Pancreas (tissue), 10 donors: ENCODE results near the gene AFF3. TPM values are rescaled to one million over a fixed set of nuclear protein-coding genes. Genes with fewer than 3 reads are reported as not detected.
"Not testable (repeated sequence)": the region's sequence is repeated elsewhere in the genome, so short reads cannot be mapped to it uniquely, and the experiment has no call there.

Experiments
- ATAC-seq, 4 donors: fragments of 200-7000 bp; cut with Tn5 transposase; one replicate each; pipeline versions ENCODE4 v1.8.0 to v1.9.1; 2020; ENCODE audit warnings: mild to moderate bottlenecking in 4 of 4, moderate library complexity in 4 of 4
- DNase-seq, 6 donors: peaks; one replicate each; pipeline ENCODE4 v3.0.0-alpha.2; 2020
- FAIRE-seq: peaks from 2 replicates; lab custom pipeline; 2012; peaks lifted over from hg19 to GRCh38; lab: Jason Lieb, UNC
- H3K27ac ChIP-seq, 4 donors: fragments of 200-600 bp; sonication (generic); 1 replicate in 3 of 4; 2 replicates in 1 of 4; pipeline versions ENCODE4 v1.5.0 to v1.8.0; 2020
- H3K27me3 ChIP-seq, 4 donors: fragments of 200-600 bp; one replicate each; pipeline ENCODE4 v1.8.0; 2021
- H3K36me3 ChIP-seq, 3 donors: fragments of 200-600 bp; sonication (generic) in 1 of 3; one replicate each; pipeline versions ENCODE4 v1.5.0 to v1.8.0; 2020 to 2021
- H3K4me1 ChIP-seq, 3 donors: fragments of 200-600 bp; one replicate each; pipeline ENCODE4 v1.8.0; 2021
- H3K4me3 ChIP-seq, 4 donors: fragments of 200-600 bp; sonication (generic) in 2 of 4; one replicate each; pipeline versions ENCODE4 v1.5.0 to v1.8.0; 2020 to 2021
- H3K9me3 ChIP-seq, 4 donors: fragments of 200-600 bp; one replicate each; pipeline ENCODE4 v1.8.0; 2021
- WGBS, 2 donors: extraction: QIAGEN DNeasy Blood & Tissue Kit; methylation state at CpG; one replicate each; pipeline ENCODE4 v1.1.7; 2013; 5-methylcytosine and 5-hydroxymethylcytosine counted together
- intact Hi-C, 3 donors: fragments of 100-400 bp; cut with DNase I; formaldehyde crosslinking; loops; one replicate each; pipeline versions ENCODE4 v1.11.1 to v1.14.2; 2022
- polyA plus RNA-seq, 2 donors: library from polyadenylated mRNA; stranded (reverse); fragments of 200-250 nt; gene quantifications; one replicate each; pipeline ENCODE4 v1.2.3, GENCODE V29; 2013
- total RNA-seq, 6 donors: library from RNA; stranded (reverse); fragmentation: NEBNext Ultra II Directional in 4 of 6; extraction: Animal tissue kit (Norgen Biotek cat#: 25700) in 4 of 6; gene quantifications; one replicate each; pipeline versions ENCODE4 v1.2.1 to v1.2.4, GENCODE V29; 2021 to 2023
- TF ChIP-seq, protein P1 (sequence below), 4 donors: fragments of 200-600 bp; sonication (generic) in 3 of 4; IDR thresholded peaks; one replicate each; pipeline versions ENCODE4 v1.5.0 to v1.8.0; 2021; ENCODE audit warnings: antibody characterized with exemption in 4 of 4
- donor health status: healthy with polysubstance abuse.
- donor health status: DM: no; HTN: no; CAD: no; lungs with moderate emphysema.
- donor health status: DM: no; HTN: no; CAD: no.
- donor health status: control.
- donor health status: control.
- donor health status: Bipolar disorder and iron deficiency.
- donor health status: DM: yes; HTN: yes; CAD: no.
- donor health status: DM: no; HTN: no; CAD: no.
- donor health status: DM: no; HTN: no; CAD: no.
- donor health status: DM: yes; HTN: yes; CAD: no.

The AFF3 gene
- total and polyA plus RNA-seq, 8 donors, result 0.19 to 1.1 (median 0.54) TPM

DNA sequence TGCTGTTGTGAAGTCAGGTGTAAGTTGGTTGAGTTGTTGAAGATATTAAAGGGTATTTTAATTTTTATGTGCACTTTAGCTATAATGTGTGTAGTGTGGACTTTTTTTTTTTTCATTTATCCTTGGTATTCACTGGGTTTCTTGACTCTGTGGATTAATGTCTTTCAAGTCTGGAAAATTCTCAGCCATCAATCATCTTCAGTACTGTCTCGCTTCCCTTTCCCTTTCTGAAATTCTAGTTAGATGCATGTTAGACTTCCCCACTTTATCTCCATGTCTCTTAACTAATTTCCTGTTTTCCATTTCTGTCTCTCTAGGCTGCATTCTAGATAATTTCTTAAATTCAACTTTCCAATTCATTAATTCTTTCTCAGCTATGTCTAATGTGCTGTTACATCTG, 404.9 kb downstream of the AFF3 start:
- H3K36me3 ChIP-seq, result no peaks in the 10 kb centered on the region
- intact Hi-C loops, result no loop called here
- H3K27me3 ChIP-seq, result no peaks in the 10 kb centered on the region
- DNase-seq, result no peak
- no peak overlapping the region for H3K27ac ChIP-seq
- FAIRE-seq, result no peak
- no peak overlapping the region for H3K4me3 ChIP-seq
- TF ChIP-seq, protein P1, sequence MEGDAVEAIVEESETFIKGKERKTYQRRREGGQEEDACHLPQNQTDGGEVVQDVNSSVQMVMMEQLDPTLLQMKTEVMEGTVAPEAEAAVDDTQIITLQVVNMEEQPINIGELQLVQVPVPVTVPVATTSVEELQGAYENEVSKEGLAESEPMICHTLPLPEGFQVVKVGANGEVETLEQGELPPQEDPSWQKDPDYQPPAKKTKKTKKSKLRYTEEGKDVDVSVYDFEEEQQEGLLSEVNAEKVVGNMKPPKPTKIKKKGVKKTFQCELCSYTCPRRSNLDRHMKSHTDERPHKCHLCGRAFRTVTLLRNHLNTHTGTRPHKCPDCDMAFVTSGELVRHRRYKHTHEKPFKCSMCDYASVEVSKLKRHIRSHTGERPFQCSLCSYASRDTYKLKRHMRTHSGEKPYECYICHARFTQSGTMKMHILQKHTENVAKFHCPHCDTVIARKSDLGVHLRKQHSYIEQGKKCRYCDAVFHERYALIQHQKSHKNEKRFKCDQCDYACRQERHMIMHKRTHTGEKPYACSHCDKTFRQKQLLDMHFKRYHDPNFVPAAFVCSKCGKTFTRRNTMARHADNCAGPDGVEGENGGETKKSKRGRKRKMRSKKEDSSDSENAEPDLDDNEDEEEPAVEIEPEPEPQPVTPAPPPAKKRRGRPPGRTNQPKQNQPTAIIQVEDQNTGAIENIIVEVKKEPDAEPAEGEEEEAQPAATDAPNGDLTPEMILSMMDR (IDR thresholded peaks at IDR 0.05), result no peak
- H3K9me3 ChIP-seq, result no peaks in the 10 kb centered on the region
- H3K4me1 ChIP-seq, result no peaks in the 10 kb centered on the region
- 78 to 92% methylated on average over 1 of the region's 1 CpG for WGBS, 2 donors
- no peak for ATAC-seq

DNA sequence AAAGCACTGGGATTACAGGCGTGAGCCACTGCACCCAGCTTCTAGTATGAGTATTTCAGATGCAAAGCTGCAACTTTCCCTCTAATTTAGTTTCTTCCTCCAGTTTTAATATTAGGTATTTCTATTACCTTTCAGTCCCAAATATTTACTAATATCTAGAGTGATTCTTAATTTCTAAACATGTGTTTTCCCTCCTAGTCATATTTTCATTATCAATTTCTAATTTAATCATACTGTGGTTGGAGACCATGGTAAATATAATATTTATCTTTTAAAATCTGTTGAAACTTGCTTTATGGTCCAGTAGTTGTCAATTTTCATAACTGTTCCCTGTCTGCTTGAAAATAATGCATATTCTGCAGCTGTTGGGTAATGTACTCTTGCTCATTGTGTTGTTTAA, 406.6 kb downstream of the AFF3 start:
- no peak for FAIRE-seq
- WGBS, 2 donors, result 67 to 69% methylated on average over 1 of the region's 1 CpG
- H3K27ac ChIP-seq, result no peak overlapping the region
- no peaks in the 10 kb centered on the region for H3K27me3 ChIP-seq
- no peak overlapping the region for H3K4me3 ChIP-seq
- H3K9me3 ChIP-seq, result no peaks in the 10 kb centered on the region
- no peaks in the 10 kb centered on the region for H3K4me1 ChIP-seq
- no peak for ATAC-seq
- TF ChIP-seq, protein P1 (IDR thresholded peaks at IDR 0.05), result no peak
- DNase-seq, result no peak
- intact Hi-C loops, result no loop called here
- no peaks in the 10 kb centered on the region for H3K36me3 ChIP-seq

DNA sequence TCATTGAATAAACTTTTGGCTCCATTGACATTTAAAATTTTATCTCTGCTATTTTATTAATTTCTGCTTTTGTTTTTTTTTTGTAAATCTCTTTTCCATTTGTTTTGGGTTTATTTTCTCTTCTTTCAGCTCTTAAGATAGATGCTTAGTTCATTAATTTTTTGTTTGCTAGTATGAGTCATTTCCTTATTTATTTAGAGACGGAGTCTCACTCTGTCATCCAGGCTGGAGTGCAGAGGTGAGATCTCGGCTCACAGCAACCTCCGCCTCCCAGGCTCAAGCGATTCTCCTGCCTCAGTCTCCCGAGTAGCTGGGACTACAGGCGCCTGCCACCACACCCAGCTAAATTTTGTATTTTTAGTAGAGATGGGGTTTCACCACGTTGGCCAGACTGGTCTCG, 407.1 kb downstream of the AFF3 start:
- ATAC-seq, FAIRE-seq, H3K27ac ChIP-seq, DNase-seq, intact Hi-C loops, H3K9me3 ChIP-seq, H3K36me3 ChIP-seq, H3K4me1 ChIP-seq, H3K27me3 ChIP-seq, H3K4me3 ChIP-seq: not testable (repeated sequence)
- 53 to 61% methylated on average over 8 of the region's 8 CpGs for WGBS, 2 donors

DNA sequence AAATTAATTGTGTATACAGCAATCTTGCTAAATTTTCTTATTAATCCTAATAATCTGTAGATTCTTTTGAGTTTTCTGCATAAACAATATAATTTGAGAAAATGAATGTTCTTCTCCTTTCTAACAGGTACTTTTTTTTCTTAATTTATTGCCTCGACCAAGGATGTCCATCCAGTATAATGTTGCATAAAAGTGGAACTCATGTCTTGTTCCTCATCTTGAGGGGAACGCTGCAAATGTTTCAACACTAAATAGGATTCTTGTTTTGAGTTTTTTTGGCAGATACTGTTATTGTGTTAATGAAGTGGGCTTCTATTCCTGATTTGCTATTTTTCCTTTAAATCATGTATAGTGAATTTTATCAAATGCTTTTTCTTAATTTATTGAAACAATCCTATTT, 408.2 kb downstream of the AFF3 start:
- Histone ChIP-seq H3K36me3 (no peaks in the 10 kb centered on the region), H3K4me3 (no peak overlapping the region), H3K9me3 (no peaks in the 10 kb centered on the region), H3K4me1 (no peaks in the 10 kb centered on the region), H3K27me3 (no peaks in the 10 kb centered on the region), H3K27ac (no peak overlapping the region)
- ATAC-seq (no peak), DNase-seq (no peak), FAIRE-seq (no peak)
- TF ChIP-seq, protein P1 (IDR thresholded peaks at IDR 0.05), result no peak
- WGBS, 2 donors, result 69 to 77% methylated on average over 2 of the region's 2 CpGs
- intact Hi-C loops, result no loop called here

DNA sequence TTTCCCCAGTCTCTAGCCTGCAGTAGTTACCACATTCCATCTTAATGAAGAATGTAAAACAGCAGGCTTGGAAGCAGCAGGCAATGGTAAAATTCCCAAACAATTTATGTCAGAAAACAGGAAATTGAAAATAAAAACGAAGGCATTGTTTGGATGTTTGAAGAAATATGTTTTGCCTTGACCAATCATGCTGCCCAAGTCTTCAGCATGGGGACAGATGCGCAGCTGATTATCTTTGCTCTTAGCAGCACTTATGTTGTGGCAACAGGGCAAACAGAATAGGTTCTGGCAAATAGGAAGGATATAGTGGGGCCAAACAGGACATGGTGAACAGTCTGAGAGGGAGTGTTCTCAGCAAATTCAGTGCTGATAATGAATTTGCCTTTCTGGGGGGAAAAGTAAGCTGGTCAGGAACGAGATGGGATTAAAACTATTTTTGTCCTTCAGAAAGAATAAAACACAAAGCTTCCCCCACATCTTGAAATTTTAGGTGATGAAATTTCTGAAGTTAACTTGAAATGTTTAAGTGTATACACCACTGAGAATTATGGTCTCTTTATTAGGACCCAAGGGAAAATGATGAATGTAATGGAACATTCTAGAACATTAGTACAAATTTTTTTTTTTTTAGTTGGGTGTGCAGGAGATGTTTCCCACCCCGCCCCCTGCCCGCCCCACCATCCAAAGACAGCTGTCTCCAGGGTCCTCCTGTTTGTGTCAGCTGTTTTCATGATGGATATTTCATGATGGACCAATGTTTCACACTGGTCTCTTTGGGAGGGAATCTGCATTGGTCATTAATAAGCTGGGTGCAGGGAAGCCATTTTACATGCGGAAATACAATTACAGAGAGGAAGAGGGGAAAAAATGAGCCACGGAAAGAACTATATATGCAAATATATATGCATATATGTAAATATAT, 413.0 kb downstream of the AFF3 start:
- ATAC-seq, result no peak

More for the DNA sequence above, 413.0 kb downstream of the AFF3 start:
- DNase-seq, result no peak
- no peak overlapping the region for H3K27ac ChIP-seq
- H3K9me3 ChIP-seq, result no peaks in the 10 kb centered on the region
- TF ChIP-seq, protein P1 (IDR thresholded peaks at IDR 0.05), result no peak
- H3K4me3 ChIP-seq, result no peak overlapping the region
- intact Hi-C loops, result no loop called here
- H3K36me3 ChIP-seq, result no peaks in the 10 kb centered on the region
- WGBS, 2 donors, result 80 to 82% methylated on average over 7 of the region's 7 CpGs
- no peaks in the 10 kb centered on the region for H3K4me1 ChIP-seq
- H3K27me3 ChIP-seq, result no peaks in the 10 kb centered on the region
- no peak for FAIRE-seq
